Hepatocyte (in vitro differentiated cells): ENCODE measurements around the gene DDX17. TPM values are rescaled to one million over a fixed set of nuclear protein-coding genes. Genes with fewer than 3 reads are reported as not detected.

ENCODE experiments used
- DNase-seq: peaks from one replicate; pipeline ENCODE4 v3.0.0-alpha.2; 2016; ENCODE audit warnings: low spot score
- H2AFZ ChIP-seq: fragments of 200-600 bp; sonication (generic); 2 replicates; pipeline ENCODE4 v1.6.0; 2016; ENCODE audit warnings: antibody characterized with exemption, mild to moderate bottlenecking
- H3K27ac ChIP-seq: fragments of 200-600 bp; sonication (generic); 2 replicates; pipeline ENCODE4 v1.5.1; 2016; ENCODE audit warnings: mild to moderate bottlenecking
- H3K27me3 ChIP-seq: fragments of 200-600 bp; sonication (generic); 2 replicates; pipeline ENCODE4 v1.6.1; 2016
- H3K36me3 ChIP-seq: fragments of 200-600 bp; sonication (generic); replicated peaks from 2 replicates; pipeline ENCODE4 v1.5.1; 2016; ENCODE audit warnings: low read depth; ENCODE audit not compliant: insufficient read depth
- H3K4me1 ChIP-seq: fragments of 200-600 bp; sonication (generic); 2 replicates; pipeline ENCODE4 v1.5.1; 2016; ENCODE audit warnings: mild to moderate bottlenecking, moderate library complexity; ENCODE audit not compliant: insufficient read depth
- H3K4me2 ChIP-seq: fragments of 200-600 bp; sonication (generic); 2 replicates; pipeline ENCODE4 v1.6.0; 2016
- H3K4me3 ChIP-seq: fragments of 200-600 bp; sonication (generic); 2 replicates; pipeline ENCODE4 v1.5.1; 2016; ENCODE audit warnings: mild to moderate bottlenecking
- H3K79me2 ChIP-seq: fragments of 200-600 bp; sonication (generic); 2 replicates; pipeline ENCODE4 v1.6.0; 2017; ENCODE audit warnings: mild to moderate bottlenecking
- H3K9me2 ChIP-seq: fragments of 200-600 bp; sonication (generic); replicated peaks from 2 replicates; pipeline ENCODE4 v1.6.0; 2017; ENCODE audit warnings: mild to moderate bottlenecking; ENCODE audit not compliant: insufficient read depth
- H3K9me3 ChIP-seq: fragments of 200-600 bp; sonication (generic); 2 replicates; pipeline ENCODE4 v1.5.1; 2016; ENCODE audit warnings: low read depth, mild to moderate bottlenecking
- H4K20me1 ChIP-seq: fragments of 200-600 bp; sonication (generic); 2 replicates; pipeline ENCODE4 v1.6.0; 2016; ENCODE audit warnings: mild to moderate bottlenecking; ENCODE audit not compliant: insufficient read depth, poor library complexity, severe bottlenecking
- EZH2 ChIP-seq: fragments of 200-600 bp; sonication (generic); IDR thresholded peaks from 2 replicates; pipeline ENCODE4 v1.6.1; 2016; ENCODE audit warnings: antibody characterized with exemption, mild to moderate bottlenecking, borderline replicate concordance
- EZH2phosphoT487 ChIP-seq: fragments of 200-600 bp; sonication (generic); IDR thresholded peaks from one replicate; pipeline ENCODE4 v1.6.1; 2018; ENCODE audit warnings: antibody characterized with exemption, mild to moderate bottlenecking, low read depth, moderate library complexity; ENCODE audit not compliant: unreplicated experiment, severe bottlenecking
- WGBS: methylation state at CpG from one replicate; pipeline ENCODE4 v1.1.6; 2016; ENCODE audit warnings: low lambda C conversion rate; ENCODE audit errors: missing lambda C conversion rate; 5-methylcytosine and 5-hydroxymethylcytosine counted together
- polyA plus RNA-seq: library from polyadenylated mRNA; unstranded; fragments of >200 nt; fragmentation: Nextera tagmentation; extraction: Ambion mirVana; gene quantifications from 2 replicates; pipeline ENCODE4 v1.2.1, GENCODE V29; 2016
- total RNA-seq: library from RNA; depleted of rRNA; stranded (reverse); fragments of >200 nt; gene quantifications from 2 replicates; pipeline ENCODE4 v1.2.3, GENCODE V29; 2014
- TF ChIP-seq, protein P1 (sequence below): fragments of 200-600 bp; sonication (generic); IDR thresholded peaks from 2 replicates; pipeline ENCODE4 v1.5.1; 2016; ENCODE audit warnings: antibody characterized with exemption, mild to moderate bottlenecking; ENCODE audit not compliant: poor library complexity

Gene DDX17
- total and polyA plus RNA-seq, 2 experiments from 2014 or later = 42.3 to 432 TPM

DNA sequence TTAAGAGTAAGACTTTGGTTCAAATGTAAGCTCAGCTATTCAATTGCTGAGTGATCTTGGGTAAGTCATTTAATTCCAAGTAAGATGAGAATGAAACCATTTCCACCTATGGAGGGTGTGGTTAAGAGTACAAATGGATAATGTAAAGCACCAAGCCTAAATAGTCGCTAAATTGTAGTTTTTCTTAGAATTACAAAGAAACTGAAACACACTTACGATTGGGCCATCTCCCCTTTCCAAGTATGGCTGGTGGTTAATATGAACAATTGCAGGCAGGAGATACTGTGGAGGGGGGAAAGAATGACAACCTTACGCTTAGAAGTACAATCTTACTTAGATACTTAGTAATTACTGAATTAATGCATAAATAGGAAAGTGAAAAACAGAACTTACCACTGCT lies 8.2 kb downstream of the DDX17 start:
- Histone ChIP-seq H3K4me2 (no peak overlapping the region), H4K20me1 (peaks cover 92% of the 10 kb centered on the region), H3K4me1 (peaks cover 5% of the 10 kb centered on the region), H3K9me2 (no peaks in the 10 kb centered on the region), H3K27ac (no peak overlapping the region), H3K79me2 (peaks cover 94% of the 10 kb centered on the region), H3K4me3 (no peak overlapping the region), H3K27me3 (no peaks in the 10 kb centered on the region), H3K9me3 (no peaks in the 10 kb centered on the region), H2AFZ (no peak overlapping the region), H3K36me3 (peaks cover 15% of the 10 kb centered on the region)
- DNase-seq = no peak
- TF ChIP-seq EZH2phosphoT487 = no peak
- TF ChIP-seq, protein P1, sequence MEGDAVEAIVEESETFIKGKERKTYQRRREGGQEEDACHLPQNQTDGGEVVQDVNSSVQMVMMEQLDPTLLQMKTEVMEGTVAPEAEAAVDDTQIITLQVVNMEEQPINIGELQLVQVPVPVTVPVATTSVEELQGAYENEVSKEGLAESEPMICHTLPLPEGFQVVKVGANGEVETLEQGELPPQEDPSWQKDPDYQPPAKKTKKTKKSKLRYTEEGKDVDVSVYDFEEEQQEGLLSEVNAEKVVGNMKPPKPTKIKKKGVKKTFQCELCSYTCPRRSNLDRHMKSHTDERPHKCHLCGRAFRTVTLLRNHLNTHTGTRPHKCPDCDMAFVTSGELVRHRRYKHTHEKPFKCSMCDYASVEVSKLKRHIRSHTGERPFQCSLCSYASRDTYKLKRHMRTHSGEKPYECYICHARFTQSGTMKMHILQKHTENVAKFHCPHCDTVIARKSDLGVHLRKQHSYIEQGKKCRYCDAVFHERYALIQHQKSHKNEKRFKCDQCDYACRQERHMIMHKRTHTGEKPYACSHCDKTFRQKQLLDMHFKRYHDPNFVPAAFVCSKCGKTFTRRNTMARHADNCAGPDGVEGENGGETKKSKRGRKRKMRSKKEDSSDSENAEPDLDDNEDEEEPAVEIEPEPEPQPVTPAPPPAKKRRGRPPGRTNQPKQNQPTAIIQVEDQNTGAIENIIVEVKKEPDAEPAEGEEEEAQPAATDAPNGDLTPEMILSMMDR = no peak
- TF ChIP-seq EZH2 = no peak
- WGBS = 96% methylated on average over 3 of the region's 3 CpGs

- no peak overlapping the region for H2AFZ ChIP-seq
- H3K9me2 ChIP-seq = no peaks in the 10 kb centered on the region
- no peak overlapping the region for H3K27ac ChIP-seq
- H3K79me2 ChIP-seq = peaks cover 85% of the 10 kb centered on the region
- H3K4me1 ChIP-seq = no peaks in the 10 kb centered on the region
- TF ChIP-seq, protein P1 = no peak
- TF ChIP-seq EZH2 = no peak
- no peak for TF ChIP-seq EZH2phosphoT487
- no peak overlapping the region for H3K4me2 ChIP-seq
- no peaks in the 10 kb centered on the region for H3K9me3 ChIP-seq
- H3K4me3 ChIP-seq = no peak overlapping the region
- H4K20me1 ChIP-seq = peaks cover 88% of the 10 kb centered on the region
- 94% methylated on average over 12 of the region's 12 CpGs for WGBS
- DNase-seq = no peak
- peaks cover 16% of the 10 kb centered on the region for H3K36me3 ChIP-seq
- H3K27me3 ChIP-seq = no peaks in the 10 kb centered on the region
Observed at GRCh38 chr22:38494939-38495338, 11.2 kb downstream of the DDX17 start.

GRCh38 chr22:38494498-38494897 lies 11.6 kb downstream of the DDX17 start:
- Histone ChIP-seq H4K20me1 (peaks cover 88% of the 10 kb centered on the region), H3K79me2 (peaks cover 85% of the 10 kb centered on the region), H3K4me3 (no peak overlapping the region), H3K4me2 (no peak overlapping the region), H3K9me2 (no peaks in the 10 kb centered on the region), H3K4me1 (no peaks in the 10 kb centered on the region), H3K27ac (no peak overlapping the region), H3K9me3 (no peaks in the 10 kb centered on the region), H2AFZ (no peak overlapping the region), H3K36me3 (peaks cover 16% of the 10 kb centered on the region), H3K27me3 (no peaks in the 10 kb centered on the region)
- TF ChIP-seq, protein P1 = no peak
- TF ChIP-seq EZH2phosphoT487 = no peak
- TF ChIP-seq EZH2 = no peak
- 81% methylated on average over 2 of the region's 2 CpGs for WGBS
- DNase-seq = no peak
